CD4-positive, alpha-beta T cell treated with Interleukin-10 for 1 hour (primary cell): Measurements from ENCODE around the gene WDR35.
"Not testable (repeated sequence)": the region's sequence is repeated elsewhere in the genome, so short reads cannot be mapped to it uniquely, and the experiment has no call there.

Experiments
- DNase-seq: peaks from one replicate; pipeline ENCODE4 v3.0.0-alpha.2; 2020

Gene WDR35

DNA sequence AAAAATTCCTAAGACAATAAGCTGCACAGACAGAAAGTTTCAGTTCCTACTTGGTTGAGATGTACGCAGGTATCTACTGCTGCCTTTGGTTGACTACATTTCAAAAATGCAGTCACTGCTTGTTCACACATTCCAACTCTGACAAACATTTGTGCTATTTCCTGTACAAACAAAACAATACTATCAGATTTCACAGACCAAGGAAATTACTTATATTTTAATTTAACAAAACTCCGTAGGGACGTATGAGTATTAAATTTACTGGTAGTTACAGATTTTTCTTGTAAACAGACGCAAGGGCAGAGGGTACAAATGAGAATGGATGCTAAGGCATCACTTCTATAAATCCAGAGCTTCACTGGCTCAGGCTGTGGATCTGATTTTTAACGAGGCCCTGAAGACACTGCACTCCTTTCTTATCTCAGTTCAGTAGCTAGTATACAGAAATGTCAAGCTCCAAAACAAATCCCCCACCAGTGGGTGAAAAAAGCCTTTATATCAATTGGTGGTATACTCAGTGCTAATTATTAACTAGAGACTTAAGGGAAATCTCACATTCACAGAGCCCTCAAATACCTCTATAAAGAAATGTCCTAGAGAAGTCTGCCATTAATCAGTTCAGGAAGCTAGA is 56.4 kb downstream of the WDR35 start:
- DNase-seq = no peak

GRCh38 chr2:19932928-19933327 is 57.0 kb downstream of the WDR35 start:
- no peak for DNase-seq

DNA sequence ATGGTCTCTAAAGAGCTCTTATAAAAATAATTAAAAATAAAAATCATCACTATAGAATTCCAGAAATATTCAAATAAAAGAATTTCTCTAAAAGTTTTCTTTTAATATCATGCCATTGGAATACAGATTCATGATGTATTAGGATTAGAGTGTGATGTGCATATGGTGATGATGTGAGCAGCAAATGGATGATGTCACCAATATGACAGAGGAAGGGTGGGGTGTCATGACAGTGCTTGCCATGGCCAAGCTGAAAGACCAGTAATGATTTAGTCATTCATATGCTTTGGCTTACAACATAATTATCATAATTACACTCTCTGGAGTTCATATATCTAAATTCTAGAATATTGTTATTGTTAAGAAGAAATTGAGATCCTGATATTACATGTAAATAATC is 60.7 kb downstream of the WDR35 start:
- no peak for DNase-seq

DNA sequence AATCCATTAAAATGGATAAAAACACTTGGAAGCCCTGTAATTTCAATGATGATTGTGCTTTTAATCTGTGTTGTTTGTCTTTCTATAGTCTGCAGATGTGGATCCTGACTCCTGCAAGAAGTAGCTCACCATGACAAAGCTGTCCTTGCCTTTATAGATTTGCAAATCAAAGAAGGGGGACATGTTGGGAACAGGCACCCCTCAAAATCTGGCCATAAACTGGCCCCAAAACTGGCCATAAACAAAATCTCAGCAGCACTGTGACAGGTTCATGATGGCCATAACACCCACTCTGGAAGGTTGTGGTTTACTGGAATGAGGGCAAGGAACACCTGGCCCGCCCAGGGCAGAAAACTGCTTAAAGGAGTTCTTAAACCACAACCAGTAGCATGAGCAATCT is 62.1 kb downstream of the WDR35 start:
- not testable (repeated sequence) for DNase-seq

- DNase-seq = not testable (repeated sequence)
Observed at GRCh38 chr2:19924526-19924925, 65.4 kb downstream of the WDR35 start.

GRCh38 chr2:19922188-19922587 is 67.7 kb downstream of the WDR35 start:
- DNase-seq = not testable (repeated sequence)

DNA sequence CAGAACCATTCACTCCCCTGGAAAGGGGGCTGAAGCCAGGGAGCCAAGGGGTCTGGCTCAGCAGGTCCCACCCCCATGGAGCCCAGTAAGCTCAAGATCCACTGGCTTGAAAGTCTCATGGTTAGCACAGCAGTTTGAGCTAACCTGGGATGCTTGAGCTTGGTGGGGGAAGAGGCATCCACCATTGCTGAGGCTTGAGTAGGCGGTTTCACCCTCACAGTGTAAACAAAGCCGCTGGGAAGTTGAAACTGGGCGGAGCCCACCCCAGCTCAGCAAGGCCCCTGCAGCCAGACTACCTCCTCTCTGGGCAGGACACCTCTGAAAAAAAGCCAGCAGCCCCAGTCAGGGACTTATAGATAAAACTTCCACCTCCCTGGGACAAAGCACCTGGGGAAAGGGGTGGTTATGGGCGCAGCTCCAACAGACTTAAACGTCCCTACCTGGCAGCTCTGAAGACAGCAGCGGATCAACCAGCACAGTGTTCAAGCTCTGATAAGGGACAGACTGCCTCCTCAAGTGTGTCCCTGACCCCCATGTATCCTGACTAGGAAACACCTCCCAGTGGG is 73.4 kb downstream of the WDR35 start:
- DNase-seq = no peak

- DNase-seq = no peak
Observed at GRCh38 chr2:19914266-19914975, 75.5 kb downstream of the WDR35 start.

DNA sequence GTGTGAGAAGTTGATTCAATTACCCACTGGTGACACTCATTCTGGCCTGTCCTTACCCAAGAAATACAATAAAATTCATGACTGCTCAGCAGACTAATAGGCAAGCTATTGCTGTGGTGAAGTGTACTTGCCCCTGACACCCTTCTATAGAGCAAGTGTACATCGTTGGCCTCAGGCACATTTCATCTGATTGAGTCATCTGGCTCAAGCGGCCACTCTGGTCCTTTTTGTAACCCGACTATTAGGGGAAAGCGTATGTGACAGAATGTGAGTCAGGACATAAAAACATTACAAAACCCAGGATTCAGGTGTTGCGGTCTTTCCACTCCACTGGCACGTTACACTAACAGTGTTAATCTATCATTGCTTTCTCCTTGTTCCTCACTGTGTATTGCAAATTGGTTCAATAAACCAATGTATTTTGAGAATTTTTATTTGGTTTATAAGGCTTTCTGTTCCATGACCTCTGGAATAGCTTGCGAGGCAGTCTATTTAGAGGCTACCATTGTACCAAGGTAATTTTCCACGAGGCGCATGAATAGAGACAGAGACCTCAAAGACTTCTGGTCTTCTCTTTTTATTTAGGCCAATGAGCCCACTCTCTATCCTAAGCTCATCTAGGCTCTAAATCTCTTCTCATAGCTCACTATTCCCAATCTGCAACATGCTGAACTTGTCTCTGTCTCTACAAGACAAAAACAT is 77.9 kb downstream of the WDR35 start:
- DNase-seq = no peak

GRCh38 chr2:19902216-19902740 is 87.6 kb downstream of the WDR35 start:
- no peak for DNase-seq

DNA sequence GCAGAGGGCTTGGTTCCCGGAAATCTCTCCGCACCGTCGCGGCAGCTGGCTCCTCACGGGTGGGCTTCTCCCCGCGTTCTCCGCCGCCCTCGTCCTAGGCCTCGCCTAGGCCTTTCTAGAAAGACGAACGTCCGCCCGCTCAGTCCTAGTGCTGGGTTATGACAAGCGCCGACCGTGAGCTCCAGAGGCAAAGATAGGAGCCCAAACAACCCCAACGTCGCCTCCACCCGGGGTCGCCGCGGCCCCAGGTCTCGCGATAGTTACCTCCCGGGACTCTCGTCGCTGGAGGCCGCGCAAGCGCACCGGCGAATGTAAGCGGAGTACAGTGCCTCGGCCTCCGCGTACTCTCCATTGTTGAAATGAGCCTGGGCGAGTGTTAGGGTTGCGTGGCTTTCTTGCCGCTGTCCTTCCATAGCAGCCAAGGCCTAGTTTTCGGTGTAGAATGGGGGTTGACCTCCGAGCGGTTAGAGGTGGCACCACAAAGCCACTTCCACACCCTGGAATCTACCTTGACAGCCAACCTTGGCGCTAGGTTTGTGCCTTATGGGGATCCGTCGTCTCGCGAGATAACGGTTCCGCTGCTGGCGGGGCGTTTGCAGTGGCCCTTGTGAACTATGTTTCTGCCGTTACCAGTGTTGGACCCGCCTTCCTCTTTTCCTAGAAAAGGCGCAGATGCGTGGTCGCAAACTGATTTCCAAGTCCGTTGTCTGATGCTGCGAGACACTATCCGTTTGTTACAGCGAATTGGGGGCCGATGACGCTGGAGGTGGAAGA is 88.3 kb downstream of the WDR35 start, which contains the start of gene TTC32:
TSS of gene TTC32 (minus strand) at position 542 of the 774 bp plus-strand sequence. CDS start at position 413, 129 bp downstream.
- DNase-seq = peak; percentile 95

GRCh38 chr2:19900931-19901441 is 88.9 kb downstream of the WDR35 start:
- DNase-seq = no peak

GRCh38 chr2:19899985-19900930 is 89.6 kb downstream of the WDR35 start:
- DNase-seq = peak; percentile 64

DNA sequence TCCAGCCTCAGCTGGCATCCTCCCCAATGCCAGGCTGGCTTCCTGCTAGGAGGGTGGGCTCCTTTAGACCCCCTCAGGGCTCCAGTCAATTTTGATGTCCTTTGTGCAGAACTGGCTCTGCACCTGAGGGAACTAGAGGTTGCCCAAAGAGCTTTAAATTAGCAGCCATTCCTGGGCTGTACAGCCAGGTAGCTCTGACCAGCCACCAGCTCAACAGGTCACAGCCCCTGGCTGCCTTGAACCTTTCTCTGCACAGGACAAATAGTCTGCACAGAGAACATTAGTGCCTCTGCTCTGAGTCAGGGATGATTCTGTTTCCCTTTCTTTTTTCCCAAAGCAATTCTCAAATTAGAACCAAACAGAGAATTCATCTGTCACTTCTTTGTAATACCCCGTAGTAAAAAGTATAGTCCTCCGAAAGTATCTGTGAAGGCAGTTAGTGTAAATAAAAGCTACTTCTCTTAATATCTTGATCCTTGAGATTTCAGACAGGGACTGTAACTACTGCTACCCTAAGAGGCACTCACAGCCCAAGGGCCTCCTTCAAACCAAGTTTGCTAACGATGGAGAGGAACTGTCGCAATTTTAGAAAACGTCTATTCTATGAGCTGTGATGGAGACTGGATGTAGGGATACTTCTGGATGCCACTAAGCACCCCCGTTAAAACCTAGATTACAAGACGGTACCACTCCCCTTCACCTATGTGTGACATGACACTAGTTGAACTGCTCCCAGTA is 91.1 kb downstream of the WDR35 start:
- DNase-seq = no peak

DNA sequence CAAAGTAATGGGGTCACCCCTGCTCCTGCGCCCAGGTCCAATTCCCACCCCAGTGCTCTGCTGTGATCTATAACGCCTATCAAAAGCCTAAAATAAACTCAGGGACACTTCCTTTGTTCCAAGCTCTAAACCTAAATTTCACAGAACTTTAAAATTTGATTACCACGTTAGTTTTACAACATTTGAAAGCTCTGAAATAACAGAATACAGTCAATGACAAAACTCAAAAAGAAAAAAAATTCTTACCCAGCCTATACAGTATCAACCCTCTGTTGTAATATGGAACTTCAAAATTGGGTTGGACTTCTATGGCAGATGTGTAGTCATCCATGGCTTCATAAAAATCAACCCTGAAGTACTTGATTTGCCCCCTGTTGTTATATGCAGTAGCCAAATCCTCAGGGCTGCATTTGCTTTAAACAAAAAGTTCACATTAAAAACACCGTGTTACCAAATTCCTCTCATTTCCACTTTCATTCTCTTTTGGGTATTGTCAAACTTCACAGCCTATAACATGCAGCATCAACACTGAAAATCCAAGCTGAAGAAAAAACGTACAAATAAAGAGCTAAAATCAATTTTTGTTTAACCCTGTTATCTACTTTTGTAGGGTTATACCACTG is 92.2 kb downstream of the WDR35 start:
- no peak for DNase-seq

DNA sequence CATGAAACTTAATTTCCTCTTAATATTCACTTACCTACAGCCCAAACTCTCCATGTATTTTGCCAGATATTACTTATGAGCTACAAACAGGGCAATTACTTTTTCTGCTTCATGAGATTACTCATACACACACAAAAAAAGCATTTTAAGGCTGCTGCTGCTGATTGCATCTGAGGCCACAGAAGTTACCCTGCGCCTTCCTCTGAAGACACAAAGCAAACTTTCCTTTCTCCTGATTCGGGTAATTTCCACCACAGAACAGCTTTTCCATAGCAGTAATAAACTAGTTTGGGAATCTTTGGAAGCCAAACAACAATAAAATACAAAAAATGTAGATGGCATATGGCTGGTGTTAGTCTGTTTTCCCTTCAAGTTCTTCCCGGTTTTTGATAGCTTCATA is 94.4 kb downstream of the WDR35 start:
- no peak for DNase-seq

GRCh38 chr2:19894134-19894792 is 95.6 kb downstream of the WDR35 start:
- no peak for DNase-seq

DNA sequence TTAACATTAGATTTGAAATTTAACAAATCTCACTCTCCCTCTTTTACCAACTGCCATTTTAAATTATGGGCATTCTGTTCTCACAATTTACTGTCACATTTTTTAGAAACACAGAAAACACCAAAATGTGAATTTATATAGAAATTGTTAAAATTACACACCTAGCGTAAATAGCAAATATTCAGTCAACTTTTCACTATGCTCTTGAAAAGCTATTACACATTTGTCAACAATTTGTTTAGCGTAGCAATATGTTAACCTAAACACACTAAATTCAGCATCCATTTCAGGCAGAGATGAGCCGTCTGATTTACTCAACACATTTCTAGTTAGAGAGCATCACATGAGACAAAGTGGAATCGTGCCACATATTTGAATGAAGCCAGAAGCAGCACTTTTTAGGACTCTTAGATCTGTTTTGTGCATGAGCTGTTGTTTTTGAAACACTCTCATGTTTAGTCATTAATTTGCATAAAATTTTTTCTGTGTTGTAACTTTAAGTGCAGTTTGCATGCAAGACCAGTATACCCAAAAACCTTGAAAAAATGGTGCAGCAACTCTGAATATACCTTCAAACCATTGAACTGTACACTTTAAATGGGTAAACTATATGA is 96.3 kb downstream of the WDR35 start:
- no peak for DNase-seq

DNA sequence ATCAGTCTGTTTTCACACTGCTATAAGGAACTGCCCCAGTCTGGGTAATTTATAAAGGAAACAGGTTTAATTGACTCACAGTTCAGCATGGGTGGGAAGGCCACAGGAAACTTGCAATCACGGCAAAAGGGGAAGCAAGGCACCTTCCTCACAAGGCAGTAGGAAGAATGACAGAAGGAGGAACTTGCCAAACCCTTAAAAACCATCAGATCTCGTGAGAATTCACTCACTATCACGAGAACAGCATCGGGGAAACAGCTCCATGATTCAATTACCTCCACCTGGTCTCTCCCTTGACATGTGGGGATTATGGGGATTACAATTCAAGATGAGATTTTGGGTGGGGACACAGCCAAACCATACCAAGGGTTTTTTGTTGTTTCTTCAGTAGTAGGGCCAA is 97.9 kb downstream of the WDR35 start:
- peak; percentile 22 for DNase-seq
